ENCODE measurements around the gene NT5DC4.
A peak's percentile ranks its signal among the peaks of the same experiment; 100 is the strongest.

Gene NT5DC4

DNA sequence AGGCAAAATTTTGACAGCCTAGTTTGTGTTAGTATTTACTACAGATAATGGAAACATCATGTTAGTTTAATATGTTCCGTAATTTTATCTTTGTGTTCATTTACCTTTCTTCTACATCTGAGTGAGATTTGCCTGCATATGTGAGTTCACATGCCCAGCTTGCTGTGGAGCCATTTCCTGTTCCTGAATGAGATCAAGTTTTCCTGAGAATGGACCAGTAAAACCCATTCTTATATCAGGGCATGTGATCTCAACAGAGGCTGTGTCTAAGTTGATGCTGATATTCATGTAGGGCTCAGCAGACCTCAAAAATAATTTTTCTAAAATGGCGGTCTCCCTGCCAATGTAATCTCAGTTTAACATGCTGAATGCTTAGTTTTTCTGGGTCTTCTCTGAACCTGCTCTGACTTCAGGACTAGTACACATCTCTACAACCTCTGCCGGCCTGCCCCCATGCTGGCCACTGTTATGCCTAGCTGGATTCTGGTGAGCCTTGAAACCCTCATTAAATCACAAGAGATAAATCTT, 62.4 kb downstream of the NT5DC4 start:
- in situ Hi-C loops (cut with MboI; ENCODE audit: low pct_unique_long_range_greater_than_20kb, low sequenced_read_pairs, unreplicated experiment) = no loop called here
- TF ChIP-seq, protein P1, sequence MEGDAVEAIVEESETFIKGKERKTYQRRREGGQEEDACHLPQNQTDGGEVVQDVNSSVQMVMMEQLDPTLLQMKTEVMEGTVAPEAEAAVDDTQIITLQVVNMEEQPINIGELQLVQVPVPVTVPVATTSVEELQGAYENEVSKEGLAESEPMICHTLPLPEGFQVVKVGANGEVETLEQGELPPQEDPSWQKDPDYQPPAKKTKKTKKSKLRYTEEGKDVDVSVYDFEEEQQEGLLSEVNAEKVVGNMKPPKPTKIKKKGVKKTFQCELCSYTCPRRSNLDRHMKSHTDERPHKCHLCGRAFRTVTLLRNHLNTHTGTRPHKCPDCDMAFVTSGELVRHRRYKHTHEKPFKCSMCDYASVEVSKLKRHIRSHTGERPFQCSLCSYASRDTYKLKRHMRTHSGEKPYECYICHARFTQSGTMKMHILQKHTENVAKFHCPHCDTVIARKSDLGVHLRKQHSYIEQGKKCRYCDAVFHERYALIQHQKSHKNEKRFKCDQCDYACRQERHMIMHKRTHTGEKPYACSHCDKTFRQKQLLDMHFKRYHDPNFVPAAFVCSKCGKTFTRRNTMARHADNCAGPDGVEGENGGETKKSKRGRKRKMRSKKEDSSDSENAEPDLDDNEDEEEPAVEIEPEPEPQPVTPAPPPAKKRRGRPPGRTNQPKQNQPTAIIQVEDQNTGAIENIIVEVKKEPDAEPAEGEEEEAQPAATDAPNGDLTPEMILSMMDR (IDR thresholded peaks at IDR 0.05; ENCODE audit: extremely low read depth, insufficient read depth, missing control alignments) = no peak
- DNase-seq (ENCODE audit: low spot score) = no peak

DNA sequence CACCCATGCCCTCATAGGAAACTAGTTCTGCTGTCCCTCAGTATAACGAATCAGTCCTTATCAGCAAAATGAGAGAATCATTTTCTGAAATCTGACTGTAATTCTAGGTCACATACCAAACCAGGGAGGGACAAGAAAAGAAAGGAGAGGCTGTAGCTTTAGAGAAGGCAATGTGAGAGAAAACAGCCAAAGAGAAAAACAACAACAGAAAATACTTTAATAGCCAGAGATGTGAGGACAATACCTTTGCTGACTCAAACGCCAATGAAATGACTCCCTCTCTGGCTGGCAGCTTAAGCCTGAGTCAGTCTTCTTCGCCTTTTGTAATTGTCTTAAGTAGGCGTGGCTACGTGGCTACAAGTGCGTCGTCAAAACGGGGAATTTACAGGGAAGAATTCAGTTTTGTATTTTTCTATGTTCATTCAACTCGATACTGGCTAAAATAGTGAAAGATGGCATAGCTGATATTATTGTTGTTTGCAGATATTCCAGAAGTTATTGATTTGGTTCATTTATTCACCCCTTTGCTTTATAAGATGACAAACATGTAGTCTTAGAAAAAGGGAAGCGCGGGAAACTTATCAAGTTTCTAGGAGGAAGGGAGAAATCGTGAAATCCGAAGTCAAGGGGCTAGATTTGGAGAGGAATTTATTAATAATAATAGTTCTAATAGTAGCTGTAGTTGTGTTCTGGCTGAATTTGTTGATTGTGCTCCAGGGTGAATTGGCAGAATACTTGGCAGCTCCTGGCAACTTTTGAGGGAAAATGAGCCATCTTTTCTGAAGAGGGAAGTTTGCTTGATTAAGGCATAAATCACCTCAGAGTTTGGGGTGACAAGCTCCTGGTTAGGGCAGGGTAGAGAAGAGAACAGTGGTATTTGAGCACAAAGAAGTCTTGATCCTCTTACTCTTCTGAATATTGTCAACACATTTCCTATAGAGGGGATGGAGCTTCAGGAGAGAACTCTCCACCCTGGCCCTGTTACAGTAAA, 63.7 kb downstream of the NT5DC4 start, which contains the start of gene IL1A:
Gene IL1A, minus strand, starts transcription at position 295 of the 991 bp plus-strand sequence. CDS start 723 bp downstream, outside the sequence.
- in situ Hi-C loops (cut with MboI; ENCODE audit: low pct_unique_long_range_greater_than_20kb, low sequenced_read_pairs, unreplicated experiment) = no loop called here
- DNase-seq (ENCODE audit: low spot score) = peak; percentile 25
- TF ChIP-seq, protein P1 (IDR thresholded peaks at IDR 0.05; ENCODE audit: extremely low read depth, insufficient read depth, missing control alignments) = no peak

DNA sequence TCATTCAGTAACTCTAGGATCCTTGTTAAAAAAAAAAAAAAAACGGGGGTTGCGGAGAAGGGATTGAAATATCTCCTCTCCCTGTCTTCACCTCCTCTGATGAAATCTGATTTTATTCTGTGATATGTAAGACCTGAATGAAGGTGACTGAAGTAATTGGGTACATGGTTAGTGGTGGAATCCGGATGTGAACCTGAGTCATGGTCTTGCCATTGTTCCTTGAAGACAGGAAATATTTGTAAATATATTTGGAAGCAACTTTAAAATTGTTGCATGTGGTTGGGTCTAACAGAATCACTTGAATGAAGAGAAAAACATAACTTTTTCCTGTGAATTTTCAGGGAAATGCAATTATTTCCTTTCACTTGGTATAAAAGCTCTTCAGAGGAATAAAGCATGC, 66.5 kb downstream of the NT5DC4 start:
- no peak for DNase-seq (ENCODE audit: low spot score)
- in situ Hi-C loops (cut with MboI; ENCODE audit: low pct_unique_long_range_greater_than_20kb, low sequenced_read_pairs, unreplicated experiment) = no loop called here
- TF ChIP-seq, protein P1 (IDR thresholded peaks at IDR 0.05; ENCODE audit: extremely low read depth, insufficient read depth, missing control alignments) = no peak

DNA sequence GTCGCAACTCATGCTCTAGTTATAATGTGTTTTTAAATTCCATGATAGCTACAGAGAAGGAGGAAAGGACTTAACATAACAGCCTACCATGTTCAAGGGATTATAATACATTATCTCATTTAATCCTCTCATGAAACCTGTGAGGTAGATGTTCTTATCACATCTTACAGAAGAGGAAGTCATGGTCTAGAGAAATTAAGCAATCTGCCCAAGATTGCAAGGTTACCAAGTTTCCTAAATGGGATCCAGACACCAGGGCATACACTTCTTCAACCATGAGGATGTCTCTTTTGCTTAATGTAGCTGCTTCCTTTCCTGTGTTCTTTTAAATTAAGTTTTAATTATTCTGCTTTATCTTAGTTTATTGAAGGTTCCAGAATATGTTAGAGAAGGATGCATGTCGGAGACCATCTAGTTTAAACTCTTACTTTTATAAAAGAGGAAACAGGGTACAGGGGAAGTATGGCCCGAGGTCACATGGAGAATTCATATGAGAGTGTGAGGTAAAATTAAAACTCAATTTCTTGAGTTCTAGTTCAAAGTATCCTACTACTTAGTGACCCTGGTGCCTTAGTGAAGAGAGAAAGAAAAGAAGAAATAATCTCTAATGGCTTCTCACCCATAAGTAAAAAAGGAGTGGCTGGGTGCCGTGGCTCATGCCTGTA, 67.0 kb downstream of the NT5DC4 start:
- in situ Hi-C loops (cut with MboI; ENCODE audit: low pct_unique_long_range_greater_than_20kb, low sequenced_read_pairs, unreplicated experiment) = no loop called here
- TF ChIP-seq, protein P1 (IDR thresholded peaks at IDR 0.05; ENCODE audit: extremely low read depth, insufficient read depth, missing control alignments) = no peak
- DNase-seq (ENCODE audit: low spot score) = no peak

DNA sequence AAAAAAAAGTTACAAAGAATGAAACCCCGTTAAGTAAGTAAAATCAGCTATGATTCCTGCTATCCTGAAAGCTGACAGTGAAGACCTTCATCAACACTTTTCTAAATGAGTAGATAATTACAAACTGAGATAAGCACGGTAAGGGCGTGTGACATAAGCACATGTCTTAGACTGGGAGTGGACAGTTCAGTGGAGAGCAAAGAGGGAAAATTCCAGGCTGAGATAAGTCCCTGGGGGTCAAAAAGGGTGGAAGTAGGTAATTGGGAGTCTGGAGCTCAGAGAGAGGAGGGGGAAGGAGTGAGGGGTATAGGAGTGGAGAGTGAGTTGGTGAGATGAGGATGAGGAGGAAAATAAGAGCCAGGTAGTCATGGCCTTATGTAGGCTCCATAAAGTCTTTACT, 67.8 kb downstream of the NT5DC4 start:
- TF ChIP-seq, protein P1 (IDR thresholded peaks at IDR 0.05; ENCODE audit: extremely low read depth, insufficient read depth, missing control alignments) = no peak
- in situ Hi-C loops (cut with MboI; ENCODE audit: low pct_unique_long_range_greater_than_20kb, low sequenced_read_pairs, unreplicated experiment) = no loop called here
- DNase-seq (ENCODE audit: low spot score) = no peak

All from GM13977 (cell line).